ENCODE data around the gene GRXCR1.
A peak's percentile ranks its signal among the peaks of the same experiment; 100 is the strongest.

Gene GRXCR1

DNA sequence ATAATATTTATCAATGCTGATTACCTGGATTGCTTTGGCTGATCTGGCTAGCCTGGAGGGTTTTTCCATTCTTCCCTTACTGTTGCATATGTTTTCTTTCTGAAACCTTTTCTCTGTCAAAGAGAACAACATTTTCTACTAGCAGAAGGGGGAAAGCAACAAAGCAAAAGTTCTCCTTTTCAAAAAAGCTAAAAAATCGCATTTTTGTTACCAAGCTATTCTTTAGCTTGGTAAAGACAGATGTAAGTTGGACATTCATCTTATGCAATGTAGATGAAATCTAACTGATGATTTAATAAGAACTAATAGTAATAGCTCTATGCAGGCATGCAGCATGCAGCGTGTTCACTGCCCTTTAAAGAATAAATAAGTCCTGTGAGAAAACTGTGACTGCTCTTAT is at the start of gene GRXCR1:
GRXCR1 (plus strand) TSS at position 301 of the 400 bp plus-strand sequence. CDS start 554 bp downstream, outside the sequence.
- DNase-seq (ENCODE audit: low spot score): no peak

DNA sequence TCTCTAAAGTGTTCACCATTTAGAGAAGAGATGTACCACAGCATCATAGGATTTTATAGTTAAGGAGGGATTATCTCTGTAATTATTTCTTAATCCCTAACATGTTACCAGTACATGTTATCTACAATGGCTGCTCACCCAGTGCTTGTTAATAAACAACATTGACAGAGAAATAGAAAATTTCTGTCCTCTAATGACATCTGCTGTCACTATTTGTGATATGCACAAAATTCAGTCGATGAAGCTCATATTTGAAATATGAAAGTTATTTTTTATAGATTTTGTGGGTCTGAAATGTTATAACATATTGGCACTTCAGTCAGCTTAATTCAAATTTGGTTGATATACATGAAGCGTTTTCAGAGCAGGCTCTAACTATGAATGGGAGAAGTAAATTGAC is 48.8 kb upstream of the GRXCR1 start:
- no peak for DNase-seq (ENCODE audit: low spot score)

GRCh38 chr4:42844422-42845070 is 48.0 kb upstream of the GRXCR1 start:
- DNase-seq (ENCODE audit: low spot score): no peak

DNA sequence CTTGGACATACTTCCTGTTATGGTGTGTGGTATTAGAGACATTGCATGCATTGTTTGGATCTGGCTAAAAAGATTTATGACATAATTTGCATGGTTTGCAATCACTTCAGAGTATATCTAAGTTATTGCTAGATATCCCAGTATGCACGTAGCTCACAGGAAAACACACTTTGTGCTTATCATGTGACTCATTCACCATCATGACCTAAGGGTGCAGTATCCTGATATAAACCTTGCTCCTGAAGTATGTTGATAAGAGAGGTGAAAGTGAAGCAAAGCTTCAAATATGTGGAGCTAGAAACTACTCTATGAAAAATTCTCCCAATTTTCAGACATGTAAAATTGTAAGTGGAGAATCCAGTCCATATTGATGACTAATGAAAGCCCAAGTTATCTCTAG is 46.9 kb upstream of the GRXCR1 start:
- DNase-seq (ENCODE audit: low spot score): no peak

GRCh38 chr4:42855779-42856178 is 36.7 kb upstream of the GRXCR1 start:
- DNase-seq (ENCODE audit: low spot score): no peak

DNA sequence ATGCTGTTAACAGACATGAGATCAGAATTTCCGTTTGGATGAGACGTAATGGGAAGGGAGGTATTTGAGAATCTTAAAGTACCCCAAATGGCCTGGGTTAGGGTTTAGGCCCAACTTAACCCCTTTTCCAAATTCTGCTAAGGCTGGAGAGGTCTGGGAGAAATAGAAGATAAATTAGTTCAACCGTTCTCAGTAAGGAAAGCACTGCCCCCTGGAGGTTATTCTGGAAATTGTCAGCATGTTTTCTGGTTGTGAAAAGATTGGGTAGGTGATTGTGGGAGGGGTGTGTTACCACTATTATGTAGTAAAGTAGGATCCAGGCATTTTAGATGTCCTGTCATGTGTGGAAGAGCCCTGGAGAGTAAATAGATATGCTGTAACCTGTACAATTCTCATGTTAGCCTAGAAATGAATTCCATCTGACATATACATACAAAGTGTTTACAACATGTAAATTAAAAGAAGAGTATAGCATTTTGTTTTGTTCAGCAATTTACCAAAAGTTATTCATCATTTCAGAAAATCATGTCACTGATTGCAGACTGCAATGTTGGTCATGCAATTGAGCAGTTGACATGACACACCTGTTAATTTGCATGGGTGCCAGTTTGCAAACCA is 26.8 kb upstream of the GRXCR1 start:
- DNase-seq (ENCODE audit: low spot score): peak; percentile 59

- DNase-seq (ENCODE audit: low spot score): no peak
Observed at GRCh38 chr4:42871261-42871660, 21.3 kb upstream of the GRXCR1 start.

DNA sequence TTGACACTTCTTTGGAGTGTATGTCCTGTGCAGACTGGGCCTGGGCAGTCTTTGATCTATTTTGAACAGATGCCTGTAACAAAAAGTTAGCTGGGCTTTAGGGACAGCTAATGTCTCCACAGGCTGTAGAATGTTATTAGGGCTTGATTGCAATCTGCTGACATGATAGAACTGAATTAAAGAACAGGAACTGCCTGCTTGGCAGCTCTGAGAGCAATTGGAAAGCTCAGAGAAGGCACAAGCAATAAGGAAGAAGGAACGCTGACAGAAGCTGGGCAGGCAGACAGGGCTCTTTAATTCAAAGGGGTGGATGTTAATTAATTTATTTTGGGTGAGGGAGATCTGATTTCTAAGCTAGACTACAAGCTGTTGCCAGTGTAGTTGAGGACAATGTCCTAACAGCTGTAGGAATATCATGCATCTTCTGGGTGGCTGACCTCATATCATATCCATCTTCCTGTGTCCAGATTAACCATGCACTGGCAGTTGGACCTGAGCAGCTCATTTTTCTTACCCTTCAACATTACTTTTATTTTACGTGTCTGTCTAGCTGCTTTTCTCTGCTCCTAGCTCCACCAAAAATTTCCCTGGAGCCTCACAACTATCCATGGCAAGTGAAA is 20.7 kb upstream of the GRXCR1 start:
- no peak for DNase-seq (ENCODE audit: low spot score)

DNA sequence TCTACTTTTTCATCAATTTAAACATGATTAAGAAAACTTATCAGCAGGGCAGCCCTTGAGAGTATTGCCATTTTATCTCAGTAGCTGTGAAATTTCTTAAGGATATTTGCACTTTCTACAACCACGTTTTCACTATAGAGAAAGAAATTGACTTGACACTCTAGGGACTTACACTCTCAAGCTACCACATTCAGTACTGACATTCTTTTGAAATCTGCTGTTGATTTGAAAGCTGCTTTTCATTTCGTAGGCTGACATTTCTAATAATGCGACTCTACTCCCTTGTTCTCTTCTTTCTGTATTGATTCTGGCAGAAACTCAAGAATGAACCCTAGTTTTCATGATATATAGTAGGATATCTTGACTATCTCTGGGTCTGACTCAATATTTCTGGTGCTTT is 13.7 kb upstream of the GRXCR1 start:
- DNase-seq (ENCODE audit: low spot score): no peak

DNA sequence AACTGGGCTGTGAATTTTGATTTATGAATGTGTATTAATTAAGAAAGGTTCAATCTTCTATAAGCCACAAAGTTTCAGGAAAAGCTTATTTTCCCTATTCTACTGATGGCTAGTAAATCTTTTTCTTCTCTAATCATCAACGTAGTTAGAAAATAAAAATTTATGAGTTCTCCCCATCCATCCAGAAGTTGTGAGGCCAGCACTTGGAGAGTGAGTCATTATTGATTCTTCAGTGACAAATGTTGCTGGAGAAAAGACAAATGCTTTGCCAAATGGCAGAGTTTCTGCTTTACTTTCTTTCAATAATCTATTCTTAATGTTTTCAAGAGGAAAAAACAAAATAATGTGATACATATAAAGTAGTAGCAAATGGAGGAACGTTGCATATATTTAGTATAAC is 11.3 kb upstream of the GRXCR1 start:
- DNase-seq (ENCODE audit: low spot score): no peak

- no peak for DNase-seq (ENCODE audit: low spot score)
Observed at GRCh38 chr4:42891644-42892043, 869 bp upstream of the GRXCR1 start.

DNA sequence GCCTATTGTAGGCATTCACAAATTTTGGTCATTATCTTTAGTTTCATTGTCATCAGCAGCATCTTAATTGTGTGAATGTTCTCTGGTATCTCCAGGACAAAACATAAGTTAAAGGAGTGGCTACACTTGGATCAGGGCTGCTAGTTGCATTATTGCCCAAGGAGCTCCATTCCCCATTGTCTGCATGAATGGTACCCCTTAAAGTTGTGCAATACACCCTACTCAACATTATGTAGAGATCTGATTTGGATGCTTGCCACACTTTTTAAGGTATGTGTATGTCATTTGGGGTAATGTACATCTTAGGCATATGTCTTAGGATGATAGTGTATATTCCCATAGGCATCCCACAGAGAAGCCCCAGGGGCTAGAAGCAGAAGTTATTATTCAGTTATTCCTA is 2.9 kb downstream of the GRXCR1 start:
- DNase-seq (ENCODE audit: low spot score): no peak

GRCh38 chr4:42904986-42905385 is 12.5 kb downstream of the GRXCR1 start:
- DNase-seq (ENCODE audit: low spot score): no peak

DNA sequence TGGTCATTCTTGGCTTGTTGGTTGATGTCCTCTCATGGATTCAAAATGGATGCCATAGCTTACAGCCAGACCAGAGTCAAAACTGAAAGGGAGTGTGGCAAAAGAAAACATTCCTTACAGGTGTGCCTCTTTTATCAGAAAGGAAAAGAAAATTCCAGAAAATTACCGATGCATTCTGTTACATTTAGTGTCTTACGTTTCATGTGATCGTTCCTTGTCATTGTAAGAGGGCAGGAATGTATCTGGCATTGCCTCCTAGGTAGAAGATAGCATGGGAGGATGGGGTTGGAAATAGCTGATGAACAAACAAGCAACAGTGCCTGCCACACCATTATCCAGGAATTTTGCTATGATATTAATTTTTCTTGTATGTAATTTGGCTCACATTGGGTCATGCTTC is 13.1 kb downstream of the GRXCR1 start:
- no peak for DNase-seq (ENCODE audit: low spot score)

DNA sequence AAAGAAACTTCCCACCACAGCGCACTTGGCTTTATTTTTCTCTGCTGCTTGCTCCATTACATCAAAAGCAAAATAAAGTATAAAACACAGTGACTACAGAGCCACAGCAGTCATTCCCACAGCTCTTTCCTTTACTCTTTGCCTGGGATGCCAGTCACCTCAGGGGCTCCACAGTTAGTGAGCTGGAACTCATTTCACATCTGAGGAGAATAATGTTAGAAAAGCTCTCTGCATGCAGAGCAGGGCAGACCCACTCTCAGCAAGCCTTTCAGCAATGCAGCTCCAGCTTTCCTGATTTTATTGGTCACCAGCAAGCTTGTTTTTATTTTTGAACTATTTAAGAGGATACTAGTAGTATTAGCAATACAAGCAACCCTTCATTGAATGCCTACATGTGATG is 13.8 kb downstream of the GRXCR1 start:
- no peak for DNase-seq (ENCODE audit: low spot score)

- peak; percentile 52 for DNase-seq (ENCODE audit: low spot score)
Observed at GRCh38 chr4:42906891-42907759, 14.6 kb downstream of the GRXCR1 start.

- DNase-seq (ENCODE audit: low spot score): no peak
Observed at GRCh38 chr4:42910459-42910858, 17.9 kb downstream of the GRXCR1 start.

GRCh38 chr4:42914937-42915336 is 22.4 kb downstream of the GRXCR1 start:
- DNase-seq (ENCODE audit: low spot score): no peak

GRCh38 chr4:42915484-42915883 is 23.0 kb downstream of the GRXCR1 start:
- peak; percentile 38 for DNase-seq (ENCODE audit: low spot score)

DNA sequence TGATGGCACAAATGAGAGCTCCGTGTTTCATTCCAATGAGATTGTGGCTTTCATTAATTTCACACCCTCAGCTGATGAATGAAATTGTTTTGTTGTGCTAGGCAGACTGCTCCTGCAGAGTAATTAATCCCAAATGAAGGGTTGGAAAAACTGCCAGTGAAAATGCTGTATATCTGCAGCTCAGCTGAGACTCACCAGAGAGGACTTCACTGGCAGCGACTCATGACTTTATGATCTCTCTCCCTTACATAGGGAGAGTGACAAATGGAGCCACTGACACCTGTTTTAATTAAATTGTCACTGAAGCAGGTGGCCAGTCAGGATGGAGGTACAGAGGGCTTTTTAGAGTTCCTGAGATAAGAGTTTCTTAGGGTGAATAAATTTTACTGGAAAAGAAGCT is 24.8 kb downstream of the GRXCR1 start:
- no peak for DNase-seq (ENCODE audit: low spot score)

DNA sequence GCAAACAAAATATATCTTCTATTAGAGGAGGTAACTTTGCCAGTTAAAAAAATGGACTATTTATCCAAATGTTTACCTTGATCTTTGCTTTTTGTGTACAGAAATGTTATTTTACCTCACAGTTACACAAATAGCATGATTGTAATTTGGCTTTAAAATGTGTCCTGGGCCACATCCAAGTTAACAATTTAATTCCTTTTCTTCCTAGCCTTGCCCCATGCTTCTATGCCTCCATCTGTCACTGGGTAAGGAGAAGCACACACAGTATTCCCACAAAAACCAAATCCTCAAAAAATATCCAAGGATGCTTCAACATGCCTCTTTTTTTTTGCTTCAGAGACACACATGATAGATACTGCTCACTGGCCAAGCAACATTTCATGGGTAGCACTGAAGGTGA is 30.9 kb downstream of the GRXCR1 start:
- no peak for DNase-seq (ENCODE audit: low spot score)

DNA sequence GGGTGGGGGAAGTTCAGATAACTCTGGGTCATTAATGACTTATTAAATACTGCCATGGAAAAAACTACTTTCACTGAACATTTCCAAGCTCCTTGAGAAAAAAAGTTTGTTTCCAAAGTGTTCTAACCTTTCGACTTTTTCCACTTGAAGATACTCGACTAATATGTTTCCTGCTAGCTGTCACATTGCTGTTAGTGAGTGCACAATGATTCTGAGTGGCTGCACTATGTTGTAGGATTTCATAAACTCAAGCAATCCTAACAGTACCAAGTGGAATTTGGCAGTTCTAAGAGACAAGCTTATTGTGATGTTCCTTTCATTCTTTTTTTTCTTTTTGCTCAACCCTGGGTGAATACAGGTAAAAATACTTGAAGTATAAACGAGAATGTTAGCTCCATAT is 33.4 kb downstream of the GRXCR1 start:
- no peak for DNase-seq (ENCODE audit: low spot score)

DNA sequence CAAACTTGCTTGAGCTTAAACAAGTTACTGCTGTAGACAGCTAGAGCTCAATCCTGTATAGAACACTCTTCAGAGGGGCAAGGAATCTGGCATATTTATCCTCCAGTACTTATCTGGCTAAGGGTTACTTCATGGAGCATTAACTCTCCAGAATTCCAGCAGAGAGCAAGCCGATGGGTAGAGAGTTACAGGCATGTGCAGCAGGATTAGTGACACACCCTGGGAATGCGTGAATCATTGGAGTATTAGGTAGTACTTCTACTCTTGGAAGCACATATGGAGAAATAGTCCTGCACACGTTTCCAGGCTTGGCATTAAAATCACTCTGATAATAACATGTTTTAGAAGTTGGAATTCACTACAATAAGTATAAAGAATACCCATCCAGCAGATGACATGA is 35.4 kb downstream of the GRXCR1 start:
- DNase-seq (ENCODE audit: low spot score): no peak

Measured in LoVo (cell line).